Neural crest cell (in vitro differentiated cells): ENCODE data around the gene SLC1A2. TPM values are rescaled to one million over a fixed set of nuclear protein-coding genes. Genes with fewer than 3 reads are reported as not detected.

Experiments
- DNase-seq: peaks from one replicate; pipeline ENCODE4 v3.0.0; 2021; ENCODE audit warnings: low read depth, mixed read lengths, low spot score
- H3K27ac Mint-ChIP-seq: one replicate; pipeline ENCODE4 v1.8.0; 2021; ENCODE audit warnings: mild to moderate bottlenecking, mixed read lengths; ENCODE audit not compliant: unreplicated experiment
- H3K27me3 Mint-ChIP-seq: 2 replicates; pipeline ENCODE4 v1.8.0; 2021; ENCODE audit warnings: low read depth, mild to moderate bottlenecking, mixed read lengths
- H3K36me3 Mint-ChIP-seq: 2 replicates; pipeline ENCODE4 v1.8.0; 2021; ENCODE audit warnings: low read depth, mild to moderate bottlenecking, mixed read lengths
- H3K4me1 Mint-ChIP-seq: 2 replicates; pipeline ENCODE4 v1.8.0; 2021; ENCODE audit warnings: mixed read lengths
- H3K4me3 Mint-ChIP-seq: one replicate; pipeline ENCODE4 v1.8.0; 2021; ENCODE audit warnings: mild to moderate bottlenecking, mixed read lengths
- H3K9me3 Mint-ChIP-seq: 2 replicates; pipeline ENCODE4 v1.8.0; 2021; ENCODE audit warnings: mixed read lengths
- total RNA-seq: library from RNA; stranded (reverse); gene quantifications from 2 replicates; pipeline ENCODE4 v1.2.1, GENCODE V29; 2021
- TF ChIP-seq, protein P1 (sequence below): fragments of 200-600 bp; sonication (generic); conservative IDR thresholded peaks from 2 replicates; pipeline ENCODE4 v1.5.0; 2021; ENCODE audit warnings: antibody characterized with exemption, mild to moderate bottlenecking

Gene SLC1A2
- total RNA-seq, 1 donor from 2014 or later: 2.7 TPM

DNA sequence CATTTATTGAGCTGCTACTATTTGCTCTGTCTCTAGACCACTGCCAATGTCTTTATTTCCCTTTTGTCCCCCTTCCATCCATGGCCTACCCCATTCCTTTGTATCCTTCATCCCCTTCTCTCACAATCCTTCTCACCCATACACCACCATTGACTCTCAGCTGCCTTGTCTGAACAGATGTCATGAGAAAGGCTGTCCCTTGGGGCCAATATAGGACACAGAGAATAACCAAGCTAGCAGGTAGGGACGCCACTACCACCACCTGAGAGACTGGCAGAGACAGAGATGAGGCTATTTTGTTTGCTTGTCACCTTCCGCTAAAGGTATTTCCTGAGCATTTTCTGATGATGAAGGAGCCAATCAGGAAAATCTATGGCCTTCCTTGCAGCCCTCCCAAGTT lies 141.5 kb downstream of the SLC1A2 start:
- Mint-ChIP-seq H3K9me3 (no peaks in the 10 kb centered on the region), H3K27me3 (peaks cover 7% of the 10 kb centered on the region), H3K36me3 (no peaks in the 10 kb centered on the region), H3K4me1 (no peaks in the 10 kb centered on the region), H3K4me3 (no peak overlapping the region), H3K27ac (no peak overlapping the region)
- no peak for DNase-seq
- TF ChIP-seq, protein P1, sequence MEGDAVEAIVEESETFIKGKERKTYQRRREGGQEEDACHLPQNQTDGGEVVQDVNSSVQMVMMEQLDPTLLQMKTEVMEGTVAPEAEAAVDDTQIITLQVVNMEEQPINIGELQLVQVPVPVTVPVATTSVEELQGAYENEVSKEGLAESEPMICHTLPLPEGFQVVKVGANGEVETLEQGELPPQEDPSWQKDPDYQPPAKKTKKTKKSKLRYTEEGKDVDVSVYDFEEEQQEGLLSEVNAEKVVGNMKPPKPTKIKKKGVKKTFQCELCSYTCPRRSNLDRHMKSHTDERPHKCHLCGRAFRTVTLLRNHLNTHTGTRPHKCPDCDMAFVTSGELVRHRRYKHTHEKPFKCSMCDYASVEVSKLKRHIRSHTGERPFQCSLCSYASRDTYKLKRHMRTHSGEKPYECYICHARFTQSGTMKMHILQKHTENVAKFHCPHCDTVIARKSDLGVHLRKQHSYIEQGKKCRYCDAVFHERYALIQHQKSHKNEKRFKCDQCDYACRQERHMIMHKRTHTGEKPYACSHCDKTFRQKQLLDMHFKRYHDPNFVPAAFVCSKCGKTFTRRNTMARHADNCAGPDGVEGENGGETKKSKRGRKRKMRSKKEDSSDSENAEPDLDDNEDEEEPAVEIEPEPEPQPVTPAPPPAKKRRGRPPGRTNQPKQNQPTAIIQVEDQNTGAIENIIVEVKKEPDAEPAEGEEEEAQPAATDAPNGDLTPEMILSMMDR: no peak

DNA sequence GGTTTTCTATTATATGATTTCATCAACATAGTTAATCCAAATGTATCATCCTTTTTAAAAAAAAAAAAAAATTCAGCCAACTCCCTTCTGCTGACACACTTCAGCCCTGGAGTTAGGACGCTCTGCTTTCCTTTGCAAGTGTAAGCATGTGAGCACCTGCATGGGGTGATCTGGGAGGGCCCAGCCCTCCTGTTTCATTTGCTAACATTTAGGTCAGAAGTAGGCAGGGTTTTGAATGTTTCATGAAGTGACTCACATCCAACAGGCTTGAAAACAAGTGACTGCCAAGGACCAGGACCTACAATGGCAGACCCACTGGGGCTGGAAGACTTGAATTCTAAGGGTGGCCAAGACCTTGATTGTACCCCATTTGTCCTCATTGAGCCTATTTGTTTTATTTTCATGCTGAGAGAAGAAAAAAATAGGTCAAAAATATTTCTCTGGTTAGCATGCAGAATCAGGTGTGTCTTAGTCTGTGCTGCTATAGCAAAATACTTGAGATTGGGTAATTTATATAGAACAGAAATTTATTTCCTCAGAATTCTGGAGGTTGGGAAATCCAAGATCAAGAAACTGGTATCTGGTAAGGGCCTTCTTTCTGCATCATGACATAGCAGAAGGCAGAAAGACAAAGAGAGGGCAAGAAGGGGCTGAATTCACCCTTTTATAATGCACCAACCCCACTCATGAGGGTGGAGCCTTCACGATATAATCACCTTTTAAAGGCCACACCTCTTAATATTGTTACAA lies 142.8 kb downstream of the SLC1A2 start:
- Mint-ChIP-seq H3K4me1 (no peaks in the 10 kb centered on the region), H3K4me3 (no peak overlapping the region), H3K27ac (no peak overlapping the region), H3K9me3 (no peaks in the 10 kb centered on the region), H3K36me3 (no peaks in the 10 kb centered on the region), H3K27me3 (peaks cover 7% of the 10 kb centered on the region)
- TF ChIP-seq, protein P1: no peak
- no peak for DNase-seq

DNA sequence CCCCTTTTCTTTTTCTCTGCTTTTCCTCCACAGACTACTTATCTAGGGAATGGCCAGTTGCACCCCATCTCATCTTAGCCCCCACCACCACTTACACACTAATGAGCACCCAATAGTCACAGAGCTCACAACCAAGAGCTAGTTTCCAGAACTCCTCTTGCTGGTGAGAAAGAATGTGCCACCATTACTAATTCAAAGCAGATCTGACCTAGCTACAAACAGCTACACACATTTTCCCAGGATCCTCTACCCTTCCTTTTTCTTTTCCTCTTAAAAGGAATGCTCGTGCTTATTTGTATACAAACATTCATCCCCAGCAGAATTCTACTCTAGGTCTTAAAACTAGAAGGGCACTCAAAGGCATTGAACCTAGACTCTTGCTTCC lies 143.6 kb downstream of the SLC1A2 start:
- Mint-ChIP-seq H3K36me3 (no peaks in the 10 kb centered on the region), H3K27me3 (peaks cover 7% of the 10 kb centered on the region), H3K27ac (no peak overlapping the region), H3K4me3 (no peak overlapping the region), H3K4me1 (no peaks in the 10 kb centered on the region), H3K9me3 (no peaks in the 10 kb centered on the region)
- no peak for DNase-seq
- TF ChIP-seq, protein P1: no peak

DNA sequence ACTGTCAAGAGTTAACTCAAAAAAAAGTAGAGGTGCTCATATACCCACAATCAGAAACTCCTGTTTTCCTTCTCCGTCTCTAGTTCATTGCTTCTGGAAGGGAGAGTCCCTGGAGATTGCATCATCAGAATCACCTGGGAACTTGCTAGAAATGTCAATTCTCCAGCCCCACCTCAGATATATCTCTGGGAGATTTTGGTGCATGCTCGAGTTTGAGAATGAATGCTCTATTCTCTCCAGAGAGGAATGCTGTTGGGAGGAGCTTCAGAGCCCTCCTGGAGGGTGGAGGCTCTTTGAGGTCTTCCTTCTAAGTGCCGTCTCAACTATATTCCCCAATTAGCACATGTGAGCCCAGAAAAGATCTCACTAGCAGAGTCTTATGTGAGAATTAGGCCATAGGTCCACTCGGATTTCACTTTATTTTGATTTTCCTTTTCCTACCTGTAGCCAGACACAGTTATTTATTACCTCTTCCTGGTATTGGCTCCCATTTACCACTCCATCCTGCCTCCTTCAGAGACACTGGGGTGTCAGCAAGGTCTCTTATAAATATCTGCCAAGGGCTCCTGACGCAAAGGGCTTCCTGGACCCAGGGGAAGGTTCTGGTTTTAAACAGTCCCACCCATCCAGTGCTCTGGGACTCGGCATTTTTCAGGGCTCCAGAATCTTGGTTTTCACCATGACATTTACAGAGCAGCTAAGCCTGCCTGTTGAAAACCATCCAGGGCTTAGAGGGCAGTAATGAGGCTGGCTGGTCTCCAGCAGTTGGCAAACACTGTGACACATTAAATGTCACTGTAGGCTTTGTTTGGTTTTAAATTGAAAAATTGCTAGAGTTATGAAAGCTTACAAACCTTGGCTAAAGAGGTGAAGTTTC lies 144.2 kb downstream of the SLC1A2 start:
- DNase-seq: no peak

DNA sequence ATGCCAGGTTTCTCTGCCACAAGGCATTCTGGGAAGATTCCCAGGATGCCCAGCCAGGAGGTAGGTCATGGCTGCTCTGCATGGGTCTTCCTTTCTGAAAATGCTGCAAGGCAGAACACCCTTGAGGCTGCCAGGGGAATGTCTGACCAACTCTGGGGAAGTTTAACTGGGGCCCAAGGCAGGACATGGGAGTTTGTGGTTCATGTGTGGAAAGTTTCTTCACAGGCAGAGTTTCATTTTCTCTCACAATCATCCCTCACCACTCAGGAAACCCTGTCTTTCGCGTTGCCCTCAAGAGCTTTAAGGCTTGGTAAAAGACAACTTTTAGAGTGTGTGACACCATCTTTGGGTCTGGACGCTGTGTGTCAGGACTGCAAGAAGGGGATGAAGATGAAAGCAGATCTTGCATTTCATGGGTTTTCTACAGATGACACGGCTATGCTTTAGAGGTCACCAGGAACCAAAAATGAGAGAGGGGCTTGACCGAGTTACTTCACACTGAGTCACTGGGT lies 146.9 kb downstream of the SLC1A2 start:
- no peaks in the 10 kb centered on the region for H3K9me3 Mint-ChIP-seq
- TF ChIP-seq, protein P1: no peak
- DNase-seq: no peak

More for the DNA sequence above, 144.2 kb downstream of the SLC1A2 start:
- Mint-ChIP-seq H3K9me3 (no peaks in the 10 kb centered on the region), H3K4me1 (no peaks in the 10 kb centered on the region), H3K36me3 (no peaks in the 10 kb centered on the region), H3K27ac (no peak overlapping the region), H3K4me3 (no peak overlapping the region), H3K27me3 (peaks cover 7% of the 10 kb centered on the region)
- TF ChIP-seq, protein P1: no peak

More for the DNA sequence above, 146.9 kb downstream of the SLC1A2 start:
- Mint-ChIP-seq H3K27ac (no peak overlapping the region), H3K27me3 (peaks cover 7% of the 10 kb centered on the region), H3K36me3 (no peaks in the 10 kb centered on the region), H3K4me1 (no peaks in the 10 kb centered on the region), H3K4me3 (no peak overlapping the region)
